HL-60 (cell line): ENCODE data around the gene SCN7A.

Experiments
- CTCF ChIP-seq: IDR thresholded peaks from one replicate; pipeline ENCODE4 v1.5.1; 2011; ENCODE audit warnings: low read length, control low read depth, inconsistent platforms; ENCODE audit not compliant: insufficient read depth
- POLR2AphosphoS5 ChIP-seq: IDR thresholded peaks from 2 replicates; pipeline ENCODE4 v1.6.1; 2012; ENCODE audit warnings: low read depth

GRCh38 chr2:166439078-166439477, 55.0 kb downstream of the SCN7A start:
- no peak for TF ChIP-seq POLR2AphosphoS5
- no peak for TF ChIP-seq CTCF
